Prostate gland (tissue), 1 donor: ENCODE results near the gene FAM131B.

ENCODE experiments used
- POLR2A ChIP-seq: fragments of 450-650 bp; IDR thresholded peaks from one replicate; pipeline ENCODE4 v1.6.1; 2016; ENCODE audit warnings: antibody characterized with exemption, mild to moderate bottlenecking
- POLR2AphosphoS5 ChIP-seq: sonication (generic); formaldehyde crosslinking; IDR thresholded peaks from one replicate; pipeline ENCODE4 v1.6.1; 2017; ENCODE audit warnings: antibody characterized with exemption

- no peak for TF ChIP-seq POLR2A
- peak; percentile 68 for TF ChIP-seq POLR2AphosphoS5
Measured at GRCh38 chr7:143369678-143370651, 7.5 kb upstream of the FAM131B start.
